GM23338 (cell line): ENCODE results near the gene SLC2A13. TPM values are rescaled to one million over a fixed set of nuclear protein-coding genes. Genes with fewer than 3 reads are reported as not detected.
A peak's percentile ranks its signal among the peaks of the same experiment; 100 is the strongest.

Source experiments
- ATAC-seq: fragments of 200-7000 bp; cut with Tn5 transposase; 3 replicates; pipeline ENCODE4 v1.9.1; 2020
- DNase-seq: peaks from one replicate; pipeline ENCODE4 v3.0.0-alpha.2; 2015; ENCODE audit warnings: low spot score
- H2AFZ ChIP-seq: fragments of 200-600 bp; sonication (generic); 2 replicates; pipeline ENCODE4 v1.8.0; 2016; ENCODE audit warnings: antibody characterized with exemption, mild to moderate bottlenecking, moderate library complexity
- H3F3A ChIP-seq: fragments of 200-600 bp; sonication (generic); replicated peaks from 2 replicates; pipeline ENCODE4 v1.8.0; 2017; ENCODE audit warnings: antibody characterized with exemption, mixed run types, low read depth
- H3K27ac ChIP-seq: fragments of 200-600 bp; sonication (generic); 2 replicates; pipeline ENCODE4 v1.6.1; 2016; ENCODE audit warnings: low read depth
- H3K27me3 ChIP-seq: fragments of 200-600 bp; sonication (generic); 2 replicates; pipeline ENCODE4 v1.8.0; 2016; ENCODE audit warnings: mild to moderate bottlenecking, mixed run types, moderate library complexity; ENCODE audit not compliant: insufficient read depth
- H3K36me3 ChIP-seq: fragments of 200-600 bp; sonication (generic); 2 replicates; pipeline ENCODE4 v1.8.0; 2016; ENCODE audit warnings: mild to moderate bottlenecking; ENCODE audit not compliant: insufficient read depth
- H3K4me1 ChIP-seq: fragments of 200-600 bp; sonication (generic); 2 replicates; pipeline ENCODE4 v1.8.0; 2016; ENCODE audit warnings: mild to moderate bottlenecking, moderate library complexity; ENCODE audit not compliant: insufficient read depth
- H3K4me2 ChIP-seq: fragments of 200-600 bp; sonication (generic); 2 replicates; pipeline ENCODE4 v1.7.1; 2017; ENCODE audit warnings: mixed run types
- H3K4me3 ChIP-seq: fragments of 200-600 bp; sonication (generic); 2 replicates; pipeline ENCODE4 v1.6.1; 2016; ENCODE audit warnings: mixed run types
- H3K79me2 ChIP-seq: fragments of 200-600 bp; sonication (generic); replicated peaks from 2 replicates; pipeline ENCODE4 v1.8.0; 2017; ENCODE audit warnings: mild to moderate bottlenecking; ENCODE audit not compliant: insufficient read depth
- H3K9me2 ChIP-seq: fragments of 200-600 bp; sonication (generic); 2 replicates; pipeline ENCODE4 v1.8.0; 2017; ENCODE audit not compliant: insufficient read depth
- H4K20me1 ChIP-seq: fragments of 200-600 bp; sonication (generic); replicated peaks from 2 replicates; pipeline ENCODE4 v1.8.0; 2017; ENCODE audit warnings: mild to moderate bottlenecking; ENCODE audit not compliant: insufficient read depth
- H3K27ac Mint-ChIP-seq: 2 replicates; pipeline ENCODE4 v1.8.0; 2020; ENCODE audit warnings: inconsistent platforms, mild to moderate bottlenecking, moderate library complexity, mixed read lengths
- H3K27me3 Mint-ChIP-seq: 3 replicates; pipeline ENCODE4 v1.8.0; 2022; ENCODE audit warnings: low read depth, mild to moderate bottlenecking, moderate library complexity, mixed read lengths, inconsistent platforms; ENCODE audit not compliant: insufficient read depth, poor library complexity
- H3K36me3 Mint-ChIP-seq: 3 replicates; pipeline ENCODE4 v1.8.0; 2021; ENCODE audit warnings: low read depth, mild to moderate bottlenecking, inconsistent platforms, moderate library complexity, mixed read lengths
- H3K4me1 Mint-ChIP-seq: 3 replicates; pipeline ENCODE4 v1.8.0; 2020; ENCODE audit warnings: mild to moderate bottlenecking, inconsistent platforms, mixed read lengths
- H3K4me3 Mint-ChIP-seq: 3 replicates; pipeline ENCODE4 v1.8.0; 2021; ENCODE audit warnings: moderate library complexity, mild to moderate bottlenecking, inconsistent platforms, mixed read lengths
- H3K9me3 Mint-ChIP-seq: 3 replicates; pipeline ENCODE4 v1.8.0; 2020; ENCODE audit warnings: moderate library complexity, mild to moderate bottlenecking, inconsistent platforms, mixed read lengths
- CREB1 ChIP-seq: fragments of 250-450 bp; sonication (Bioruptor Pico); IDR thresholded peaks from 2 replicates; pipeline ENCODE4 v1.5.0; 2020; ENCODE audit warnings: low read depth, mild to moderate bottlenecking, moderate library complexity
- CTCF ChIP-seq, 2 experiments: fragments of 200-600 bp in 1 of 2; sonication (generic) in 1 of 2; conservative IDR thresholded peaks; 2 replicates each; pipeline versions ENCODE4 v1.5.1 to v1.6.1; 2016 to 2017; ENCODE audit warnings: antibody characterized with exemption in 2 of 2, low read depth in 2 of 2, mild to moderate bottlenecking in 2 of 2, moderate library complexity in 1 of 2
- ETS1 ChIP-seq: IDR thresholded peaks from 2 replicates; pipeline ENCODE4 v1.6.1; 2016; ENCODE audit warnings: antibody characterized with exemption
- EZH2 ChIP-seq: fragments of 200-600 bp; sonication (generic); IDR thresholded peaks from one replicate; pipeline ENCODE4 v1.8.0; 2017; ENCODE audit warnings: antibody characterized with exemption, mild to moderate bottlenecking, low read depth; ENCODE audit not compliant: unreplicated experiment
- EZH2phosphoT487 ChIP-seq: fragments of 200-600 bp; sonication (generic); IDR thresholded peaks from one replicate; pipeline ENCODE4 v1.8.1; 2018; ENCODE audit warnings: antibody characterized with exemption; ENCODE audit not compliant: unreplicated experiment
- JUNB ChIP-seq: IDR thresholded peaks from one replicate; pipeline ENCODE4 v1.6.1; 2016; ENCODE audit warnings: antibody characterized with exemption; ENCODE audit not compliant: unreplicated experiment
- NANOG ChIP-seq: IDR thresholded peaks from 2 replicates; pipeline ENCODE4 v1.6.1; 2016; ENCODE audit warnings: antibody characterized with exemption, borderline replicate concordance
- POLR2AphosphoS5 ChIP-seq: IDR thresholded peaks from 2 replicates; pipeline ENCODE4 v1.6.1; 2016; ENCODE audit warnings: antibody characterized with exemption, low read depth
- REST ChIP-seq: IDR thresholded peaks from one replicate; pipeline ENCODE4 v1.6.1; 2018; ENCODE audit warnings: antibody characterized with exemption; ENCODE audit not compliant: unreplicated experiment
- STAT1 ChIP-seq: IDR thresholded peaks from one replicate; pipeline ENCODE4 v1.6.1; 2016; ENCODE audit warnings: antibody characterized with exemption; ENCODE audit not compliant: unreplicated experiment
- ZNF114 ChIP-seq: fragments of 250-450 bp; sonication (Bioruptor Pico); IDR thresholded peaks from 2 replicates; pipeline ENCODE4 v1.5.0; 2020; ENCODE audit warnings: mild to moderate bottlenecking, moderate library complexity
- ZNF331 ChIP-seq: fragments of 250-450 bp; sonication (Bioruptor Pico); IDR thresholded peaks from 2 replicates; pipeline ENCODE4 v1.5.0; 2020; ENCODE audit warnings: low read depth, mild to moderate bottlenecking, moderate library complexity
- ZNF462 ChIP-seq: fragments of 250-450 bp; sonication (Bioruptor Pico); IDR thresholded peaks from 2 replicates; pipeline ENCODE4 v1.5.0; 2020; ENCODE audit warnings: mild to moderate bottlenecking, moderate library complexity
- polyA plus RNA-seq: library from polyadenylated mRNA; unstranded; fragments of >200 nt; fragmentation: Nextera tagmentation; extraction: Ambion mirVana; gene quantifications from 2 replicates; pipeline ENCODE4 v1.2.1, GENCODE V29; 2016
- total RNA-seq: library from RNA; depleted of rRNA; stranded (reverse); fragments of >200 nt; shearing (Covaris generic); gene quantifications from 2 replicates; pipeline ENCODE4 v1.2.3, GENCODE V29; 2014

The SLC2A13 gene
- total and polyA plus RNA-seq, 2 experiments from 2014 or later = 6.8 to 22.7 TPM

- TF ChIP-seq ZNF462 (no peak), NANOG (no peak), EZH2 (no peak), ZNF114 (no peak), CREB1 (CRISPR knock-in tag) (no peak), CTCF (conservative IDR thresholded peaks at IDR 0.05; ENCODE audit: low read depth in 2 of 2) (no peak), POLR2AphosphoS5 (no peak), ZNF331 (CRISPR knock-in tag) (no peak), REST (no peak), ETS1 (no peak), EZH2phosphoT487 (no peak), JUNB (no peak), STAT1 (no peak)
- H3K4me3 Mint-ChIP-seq = no peak overlapping the region
- H3F3A ChIP-seq = no peaks in the 10 kb centered on the region
Observed at GRCh38 chr12:40093512-40093911, 12.4 kb downstream of the SLC2A13 start.

More at GRCh38 chr12:40093512-40093911, 12.4 kb downstream of the SLC2A13 start:
- Histone ChIP-seq H3K79me2 (peaks cover 25% of the 10 kb centered on the region), H3K27ac (no peak overlapping the region), H3K36me3 (no peaks in the 10 kb centered on the region), H3K4me1 (no peaks in the 10 kb centered on the region), H3K9me2 (no peaks in the 10 kb centered on the region), H3K4me2 (no peak overlapping the region), H4K20me1 (no peaks in the 10 kb centered on the region; the same call in 1 of the 2 replicates), H2AFZ (no peak overlapping the region), H3K27me3 (no peaks in the 10 kb centered on the region), H3K4me3 (no peak overlapping the region)
- DNase-seq = peak; percentile 23
- no peak; the same call in 1 of the 3 replicates for ATAC-seq
- Mint-ChIP-seq H3K36me3 (no peaks in the 10 kb centered on the region; the same call in 2 of the 3 replicates), H3K27me3 (no peaks in the 10 kb centered on the region), H3K9me3 (no peaks in the 10 kb centered on the region; the same call in 2 of the 3 replicates), H3K4me1 (peaks cover 14% of the 10 kb centered on the region; the same call in 2 of the 3 replicates), H3K27ac (peak overlapping the region; percentile 3; the same call in 1 of the 2 replicates)
